PC-3 (cell line): ENCODE data around the gene OPN1MW3.

ENCODE experiments used
- CTCF ChIP-seq: fragments of 300-600 bp; sonication (generic); conservative IDR thresholded peaks from 2 replicates; pipeline ENCODE4 v1.5.1; 2017; ENCODE audit warnings: antibody characterized with exemption, low read depth, mild to moderate bottlenecking, low read length
- EZH2 ChIP-seq: fragments of 300-600 bp; sonication (generic); IDR thresholded peaks from one replicate; pipeline ENCODE4 v1.6.1; 2017; ENCODE audit warnings: antibody characterized with exemption, mild to moderate bottlenecking, low read length; ENCODE audit not compliant: unreplicated experiment
- EZH2phosphoT487 ChIP-seq: fragments of 300-600 bp; sonication (generic); IDR thresholded peaks from 2 replicates; pipeline ENCODE4 v1.6.1; 2018; ENCODE audit warnings: mild to moderate bottlenecking, antibody characterized with exemption, low read length, borderline replicate concordance

GRCh38 chrX:154294791-154295574 lies 37.6 kb downstream of the OPN1MW3 start, which contains the start of gene TEX28:
- TF ChIP-seq CTCF, result no peak
- TF ChIP-seq EZH2phosphoT487, result no peak
- TF ChIP-seq EZH2, result no peak
